Measurements from ENCODE around the gene AMIGO2. TPM values are rescaled to one million over a fixed set of nuclear protein-coding genes. Genes with fewer than 3 reads are reported as not detected.
A peak's percentile ranks its signal among the peaks of the same experiment; 100 is the strongest.

The AMIGO2 gene
- total RNA-seq, 1 experiment from 2014 or later: 47.4 TPM

- no peak for DNase-seq (ENCODE audit: low spot score)
These were observed 45.8 kb downstream of the AMIGO2 start for GRCh38 chr12:47033789-47034555.

- no peak for DNase-seq (ENCODE audit: low spot score)
These were observed 46.7 kb downstream of the AMIGO2 start for GRCh38 chr12:47033081-47033480.

GRCh38 chr12:47032644-47033043 is 47.1 kb downstream of the AMIGO2 start:
- DNase-seq (ENCODE audit: low spot score): peak; percentile 59

- DNase-seq (ENCODE audit: low spot score): no peak
These were observed 49.9 kb downstream of the AMIGO2 start for GRCh38 chr12:47029903-47030302.

- DNase-seq (ENCODE audit: low spot score): no peak
These were observed 50.6 kb downstream of the AMIGO2 start for GRCh38 chr12:47028981-47029708.

- no peak for DNase-seq (ENCODE audit: low spot score)
These were observed 51.6 kb downstream of the AMIGO2 start for GRCh38 chr12:47028186-47028585.

Other genes with a start within 250 kb of the AMIGO2 start
- gene PCED1B, start 338 bp downstream of the AMIGO2 start, total RNA-seq (2014; rRNA removed; shearing (Covaris generic)): 1.1 TPM in 1 of 2 replicates, not detected in the other

All from H4 (cell line).